Endothelial cell of umbilical vein (primary cell): ENCODE data around the gene LMBRD1. TPM values are rescaled to one million over a fixed set of nuclear protein-coding genes. Genes with fewer than 3 reads are reported as not detected.

Experiments used
- BruUV-seq: library from RNA; stranded (reverse); fragments of 400-500 nt; replicated peaks from 2 replicates; lab custom pipeline; 2021; lab: Mats Ljungman, UMichigan
- CTCF ChIA-PET: fragments of 300-600, 350-600 bp; sonication (Branson Sonifier 250); formaldehyde crosslinking; loops from one replicate; lab custom pipeline; 2021; ENCODE audit warnings: antibody characterized with exemption, inconsistent platforms; lab: Charles Lee
- POLR2A ChIA-PET: fragments of 300-600, 350-600 bp; sonication (Branson Sonifier 250); formaldehyde crosslinking; loops from one replicate; lab custom pipeline; 2021; ENCODE audit warnings: antibody characterized with exemption, inconsistent platforms; lab: Charles Lee
- DNase-seq: peaks from one replicate; pipeline ENCODE4 v3.0.0-alpha.2; 2011; ENCODE audit warnings: low read depth, low spot score
- FAIRE-seq: peaks from 2 replicates; lab custom pipeline; 2011; peaks lifted over from hg19 to GRCh38; lab: Jason Lieb, UNC
- H2AFZ ChIP-seq: 2 replicates; pipeline ENCODE4 v1.6.0; 2012; ENCODE audit warnings: low read depth, low read length, control low read depth, inconsistent platforms
- H3K27ac ChIP-seq: 2 replicates; pipeline ENCODE4 v1.5.1; 2011; ENCODE audit warnings: low read depth, mild to moderate bottlenecking, control low read depth, low read length, moderate library complexity; ENCODE audit not compliant: insufficient read depth
- H3K27me3 ChIP-seq, 2 experiments: 2 replicates each; pipeline versions ENCODE4 v1.6.0 to v1.6.1; 2011; ENCODE audit warnings: low read length in 2 of 2, mixed read lengths in 1 of 2; ENCODE audit not compliant: control insufficient read depth in 2 of 2, insufficient read depth in 2 of 2
- H3K36me3 ChIP-seq, 2 experiments: 2 replicates in 1 of 2; 3 replicates in 1 of 2; pipeline ENCODE4 v1.5.1; 2011; ENCODE audit warnings: low read length in 2 of 2, mild to moderate bottlenecking in 1 of 2, moderate library complexity in 1 of 2; ENCODE audit not compliant: control insufficient read depth in 2 of 2, insufficient read depth in 2 of 2; ENCODE audit errors: extremely low read depth in 1 of 2
- H3K4me1 ChIP-seq: 3 replicates; pipeline ENCODE4 v1.5.1; 2011; ENCODE audit warnings: mild to moderate bottlenecking, low read length; ENCODE audit not compliant: control insufficient read depth, insufficient read depth; ENCODE audit errors: extremely low read depth
- H3K4me2 ChIP-seq: 2 replicates; pipeline ENCODE4 v1.6.1; 2011; ENCODE audit warnings: low read length, control low read depth, mixed read lengths; ENCODE audit not compliant: insufficient read depth
- H3K4me3 ChIP-seq, 3 experiments: fragments of 200-600 bp in 1 of 3; sonication (generic), shearing (Covaris generic) in 1 of 3; replicated peaks in 1 of 3; 2 replicates each; pipeline ENCODE4 v1.5.1; 2011 to 2016; ENCODE audit warnings: control low read depth in 3 of 3, low read length in 3 of 3, mild to moderate bottlenecking in 2 of 3, inconsistent platforms in 1 of 3, low read depth in 1 of 3, moderate library complexity in 1 of 3; ENCODE audit not compliant: insufficient read depth in 1 of 3
- H3K79me2 ChIP-seq: 2 replicates; pipeline ENCODE4 v1.6.0; 2012; ENCODE audit warnings: low read length, inconsistent platforms; ENCODE audit not compliant: control insufficient read depth, insufficient read depth
- H3K9ac ChIP-seq: replicated peaks from 2 replicates; pipeline ENCODE3; 2011; ENCODE audit warnings: low read length, control low read depth; ENCODE audit not compliant: insufficient read depth; ENCODE audit errors: extremely low read depth
- H3K9me1 ChIP-seq: replicated peaks from 3 replicates; pipeline ENCODE4 v1.6.0; 2011; ENCODE audit warnings: mild to moderate bottlenecking, low read length; ENCODE audit not compliant: control insufficient read depth, insufficient read depth; ENCODE audit errors: extremely low read depth
- H3K9me3 ChIP-seq: replicated peaks from 2 replicates; pipeline ENCODE4 v1.5.1; 2012; ENCODE audit warnings: low read length, inconsistent platforms; ENCODE audit not compliant: control insufficient read depth, insufficient read depth
- H4K20me1 ChIP-seq: replicated peaks from 2 replicates; pipeline ENCODE3; 2011; ENCODE audit warnings: mild to moderate bottlenecking, low read length; ENCODE audit not compliant: control insufficient read depth, insufficient read depth; ENCODE audit errors: extremely low read depth
- CTCF ChIP-seq, 2 donors: IDR thresholded peaks; 1 replicate in 1 of 2; 2 replicates in 1 of 2; pipeline ENCODE4 v1.5.1; 2011; ENCODE audit warnings: low read length in 2 of 2, mild to moderate bottlenecking in 2 of 2, moderate library complexity in 2 of 2, control low read depth in 1 of 2, inconsistent platforms in 1 of 2, low read depth in 1 of 2; ENCODE audit not compliant: insufficient read depth in 1 of 2; ENCODE audit errors: extremely low read depth in 1 of 2
- EZH2 ChIP-seq: IDR thresholded peaks from 2 replicates; pipeline ENCODE4 v1.6.1; 2012; ENCODE audit warnings: borderline replicate concordance, low read depth, mild to moderate bottlenecking, moderate library complexity, low read length, inconsistent platforms; ENCODE audit not compliant: severe bottlenecking
- FOS ChIP-seq: IDR thresholded peaks from 2 replicates; pipeline ENCODE4 v1.6.1; 2011; ENCODE audit warnings: mild to moderate bottlenecking, low read length, moderate library complexity, borderline replicate concordance; ENCODE audit not compliant: insufficient read depth
- GATA2 ChIP-seq: IDR thresholded peaks from 2 replicates; pipeline ENCODE4 v1.7.0; 2011; ENCODE audit warnings: low read depth, mild to moderate bottlenecking, moderate library complexity, mixed read lengths, low read length; ENCODE audit not compliant: insufficient read length, insufficient read depth
- JUN ChIP-seq: IDR thresholded peaks from 2 replicates; pipeline ENCODE4 v1.6.1; 2011; ENCODE audit warnings: borderline replicate concordance, low read depth; ENCODE audit not compliant: insufficient read length, insufficient read depth
- MAX ChIP-seq: IDR thresholded peaks from 2 replicates; pipeline ENCODE4 v1.6.1; 2011; ENCODE audit not compliant: insufficient read depth, insufficient read length
- MYC ChIP-seq: IDR thresholded peaks from one replicate; pipeline ENCODE4 v1.6.1; 2011; ENCODE audit warnings: mild to moderate bottlenecking, low read depth, low read length
- POLR2A ChIP-seq: IDR thresholded peaks from 2 replicates; pipeline ENCODE4 v1.6.1; 2012; ENCODE audit warnings: low read depth, mild to moderate bottlenecking, control low read depth, low read length
- POLR2AphosphoS5 ChIP-seq: IDR thresholded peaks from 2 replicates; pipeline ENCODE4 v1.6.1; 2012; ENCODE audit warnings: low read depth, mild to moderate bottlenecking, control low read depth, low read length, moderate library complexity; ENCODE audit not compliant: insufficient read depth
- dilution Hi-C: fragments of 300-500 bp; cut with MboI; formaldehyde crosslinking; loops from one replicate; pipeline ENCODE4 v1.15.0; 2019; ENCODE audit warnings: low sequenced_read_pairs; ENCODE audit not compliant: extremely low pct_ligation_motif_present
- intact Hi-C: fragments of 100-400 bp; cut with micrococcal nuclease; formaldehyde crosslinking; loops from one replicate; pipeline ENCODE4 v1.10.0; 2022
- polyA plus RNA-seq, 4 experiments: library from polyadenylated mRNA; depleted of rRNA in 3 of 4; stranded (reverse) in 3 of 4; unstranded in 1 of 4; fragments of >200 nt; gene quantifications; 2 replicates each; pipeline versions ENCODE4 v1.2.1 to v1.2.3, GENCODE V29; 2011 to 2012; ENCODE audit warnings: missing spikeins in 1 of 4
- total RNA-seq: library from RNA; stranded (reverse); gene quantifications from 2 replicates; pipeline ENCODE4 v1.2.3, GENCODE V29; 2021

Gene LMBRD1
- total and polyA plus RNA-seq, 2 donors (not counting 3 experiments of a cell fraction or from before 2014, with no cell fraction given), result 9.8 to 14.6 TPM

DNA sequence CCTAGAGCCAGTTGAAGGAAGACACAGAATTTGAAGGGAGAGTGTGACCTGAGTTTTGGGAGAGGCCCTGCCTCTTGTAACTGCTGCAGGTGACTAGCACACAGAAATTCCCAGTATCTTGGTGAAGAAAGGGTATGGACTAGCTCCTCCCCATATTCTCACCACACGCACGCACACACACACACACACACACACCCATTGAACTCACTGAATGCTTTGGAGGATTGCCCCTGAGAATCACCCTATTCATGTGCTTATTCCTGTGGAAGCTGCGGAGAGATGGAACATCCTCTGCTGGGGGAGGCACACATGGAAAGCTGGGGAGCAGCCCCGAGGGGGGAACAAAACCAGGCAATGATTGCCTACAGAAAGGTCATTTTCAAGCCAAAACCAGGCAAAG lies 6.2 kb upstream of the LMBRD1 start:
- intact Hi-C loops, result no loop called here
- H3K36me3 ChIP-seq, result no peaks in the 10 kb centered on the region
- no peak overlapping the region for H3K27ac ChIP-seq
- no peaks in the 10 kb centered on the region for H3K4me1 ChIP-seq
- no peak overlapping the region for H3K4me2 ChIP-seq
- no peaks in the 10 kb centered on the region for H3K9me1 ChIP-seq
- POLR2A ChIA-PET, result no interaction called here
- no peaks in the 10 kb centered on the region for H3K27me3 ChIP-seq
- no peak overlapping the region for H3K9ac ChIP-seq
- FAIRE-seq, result no peak
- dilution Hi-C loops, result no loop called here
- H3K4me3 ChIP-seq, result no peak overlapping the region
- no peaks in the 10 kb centered on the region for H3K79me2 ChIP-seq
- CTCF ChIA-PET, result no interaction called here
- BruUV-seq, result no TSS peak
- TF ChIP-seq GATA2 (no peak), FOS (no peak), JUN (no peak), CTCF (IDR thresholded peaks at IDR 0.05; ENCODE audit: extremely low read depth in 1 of 2, insufficient read depth in 1 of 2, low read depth in 1 of 2, low read length in 2 of 2) (no peak), MYC (no peak), POLR2AphosphoS5 (no peak), EZH2 (no peak), MAX (no peak), POLR2A (no peak)
- H3K9me3 ChIP-seq, result no peaks in the 10 kb centered on the region
- H4K20me1 ChIP-seq, result no peaks in the 10 kb centered on the region
- no peak overlapping the region for H2AFZ ChIP-seq
- no peak for DNase-seq
